CD4-positive, alpha-beta T cell treated with Interleukin-15 for 4 hours (primary cell): Measurements from ENCODE around the gene BRSK2.

ENCODE experiments used
- DNase-seq: peaks from one replicate; pipeline ENCODE4 v3.0.0-alpha.2; 2020; ENCODE audit warnings: low spot score

Gene BRSK2

DNA sequence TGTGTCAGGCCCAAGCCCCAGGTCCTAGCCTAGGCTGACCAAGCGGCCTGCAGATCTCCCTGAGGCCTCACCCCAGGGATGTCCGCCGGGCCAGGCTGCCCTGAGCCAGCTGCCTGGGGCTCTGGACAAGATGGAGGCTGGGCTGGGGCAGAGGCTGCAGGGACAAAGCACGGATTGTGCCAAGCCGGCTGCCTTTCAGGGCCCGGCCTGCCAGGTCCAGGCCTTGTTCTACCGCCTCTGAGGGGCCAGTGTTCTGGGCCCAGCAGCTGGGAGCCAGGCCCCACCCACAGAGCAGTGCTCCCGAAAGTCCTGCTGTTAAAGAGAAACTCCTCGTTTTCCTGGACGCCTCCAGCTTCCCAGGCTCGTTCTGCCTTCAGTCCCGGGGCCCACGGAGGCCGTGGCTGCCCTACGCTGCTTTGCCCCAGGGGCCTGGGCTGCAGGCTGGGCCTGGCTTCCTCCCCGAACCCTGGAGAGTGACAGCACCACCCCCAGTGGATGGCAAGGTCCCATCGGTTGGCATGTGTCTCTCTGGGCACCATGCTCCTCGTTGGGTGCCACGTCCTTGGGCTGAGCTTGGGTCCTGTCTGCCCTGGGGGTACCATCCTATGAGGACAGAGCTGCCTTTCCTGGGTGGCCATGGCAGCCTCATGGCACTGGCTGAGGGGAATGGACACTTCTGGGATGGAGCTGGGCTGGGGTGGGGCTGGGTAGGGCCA is 7.6 kb downstream of the BRSK2 start:
- DNase-seq = no peak

DNA sequence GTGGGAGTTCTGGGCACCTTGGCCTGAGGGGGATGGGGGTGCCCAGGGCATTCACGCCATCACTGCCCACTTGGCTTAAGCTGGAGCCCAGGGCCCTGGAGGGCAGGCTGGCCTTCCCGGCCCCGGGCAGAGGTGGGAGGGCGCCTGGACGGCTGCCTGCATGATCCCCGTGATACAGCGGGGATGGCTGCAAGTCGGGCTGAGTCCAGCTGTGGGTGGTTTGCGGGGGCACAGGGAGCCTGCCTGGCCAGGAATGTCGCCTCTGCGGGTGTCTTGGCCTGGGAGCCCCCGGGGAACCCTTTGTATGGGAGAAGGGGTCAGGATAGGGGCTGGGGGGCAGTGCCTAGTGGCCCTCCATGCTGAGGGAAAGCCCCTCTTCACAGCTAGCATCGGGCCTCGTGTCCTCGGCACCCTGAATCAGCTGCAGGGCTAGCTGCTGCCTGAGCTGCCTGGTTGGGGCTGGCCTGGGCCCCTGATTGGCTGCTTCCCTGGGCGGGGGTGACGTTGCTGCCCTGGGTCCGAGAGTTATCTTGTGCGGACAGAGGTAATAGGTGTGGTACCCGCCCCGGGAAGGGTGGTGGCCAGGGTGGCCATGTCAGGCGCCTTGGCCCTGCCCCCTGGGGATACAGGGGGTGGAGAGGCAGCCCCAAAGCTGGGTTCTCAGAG is 8.3 kb downstream of the BRSK2 start:
- no peak for DNase-seq

DNA sequence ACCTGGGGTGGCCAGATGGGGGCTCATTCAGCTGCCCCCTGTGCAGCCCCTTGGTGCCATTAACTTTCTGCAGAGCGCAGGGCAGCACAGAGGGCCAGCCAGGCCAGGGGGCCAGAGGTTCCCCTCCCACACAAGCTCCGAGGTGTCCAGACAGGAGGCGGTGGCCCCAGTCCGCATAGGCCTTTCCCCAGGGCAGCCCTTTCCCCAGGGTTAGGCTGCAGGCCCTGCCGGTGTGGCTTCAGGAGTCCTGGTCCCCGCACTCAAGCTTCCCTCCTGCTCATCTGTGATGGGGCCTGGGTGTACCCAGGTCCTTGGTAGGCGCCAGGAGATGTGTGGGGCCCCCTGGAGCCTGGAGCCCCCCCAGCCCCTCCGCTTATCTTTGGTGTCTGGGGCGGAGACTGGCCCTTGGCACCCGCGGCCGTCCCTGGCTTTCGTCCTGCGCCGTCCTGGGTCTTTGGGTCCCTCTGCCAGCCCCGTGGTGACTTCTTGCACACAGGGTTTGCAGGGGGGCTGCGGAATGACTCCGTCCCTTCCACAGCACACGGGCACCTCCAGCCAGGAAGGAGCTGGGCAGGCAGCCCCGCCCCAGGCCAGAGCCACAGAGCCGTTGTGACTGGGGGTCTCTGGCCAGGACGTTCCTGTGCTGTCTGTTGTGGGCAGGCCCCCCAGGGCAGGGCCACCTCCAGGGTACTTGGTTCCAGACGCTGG is 8.9 kb downstream of the BRSK2 start:
- DNase-seq = no peak

DNA sequence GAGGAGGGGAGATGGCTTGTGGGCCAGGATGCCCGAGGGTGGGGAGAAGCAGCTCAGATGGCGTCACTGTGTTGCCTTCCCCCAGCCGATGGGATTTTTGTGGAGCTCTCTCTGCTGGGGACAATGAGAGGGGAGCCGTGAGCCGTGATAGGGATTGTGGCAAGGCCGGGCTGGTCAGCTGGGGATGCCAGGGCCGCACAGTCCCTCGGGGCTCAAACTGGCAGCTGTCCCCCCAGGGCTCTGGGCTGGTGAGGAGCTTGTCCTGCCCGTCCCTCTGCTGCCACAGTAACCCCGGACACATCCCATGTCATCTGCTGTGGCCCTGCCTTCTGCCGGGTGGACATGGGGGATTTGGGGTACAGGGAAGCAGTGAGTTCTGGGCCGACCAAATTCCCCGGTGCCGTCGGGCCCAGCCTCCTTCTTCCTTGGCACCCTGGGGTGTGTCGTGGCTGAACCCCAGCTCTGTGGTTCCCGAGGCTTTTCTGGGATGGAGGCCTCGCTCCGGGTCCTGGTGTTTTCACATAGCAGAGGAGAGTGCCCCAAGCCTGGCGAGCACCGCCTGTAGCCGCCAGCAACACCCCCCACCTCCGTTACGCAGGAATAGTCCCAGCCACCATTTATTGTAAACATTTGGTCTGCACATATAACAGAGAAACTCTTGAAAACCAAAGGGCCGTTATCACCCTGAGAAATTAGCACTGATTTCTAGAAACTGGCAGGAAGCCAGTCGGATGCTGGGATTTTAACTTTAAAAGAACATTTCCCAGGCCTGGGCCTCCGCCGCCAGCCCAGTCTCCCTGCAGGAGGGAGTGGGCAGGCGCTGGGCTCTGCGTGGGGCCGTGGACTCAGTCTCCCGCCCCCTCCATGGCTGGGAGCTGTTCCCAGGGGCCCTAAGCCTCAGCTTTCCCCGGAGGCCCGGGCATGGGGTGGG is 9.9 kb downstream of the BRSK2 start:
- no peak for DNase-seq

DNA sequence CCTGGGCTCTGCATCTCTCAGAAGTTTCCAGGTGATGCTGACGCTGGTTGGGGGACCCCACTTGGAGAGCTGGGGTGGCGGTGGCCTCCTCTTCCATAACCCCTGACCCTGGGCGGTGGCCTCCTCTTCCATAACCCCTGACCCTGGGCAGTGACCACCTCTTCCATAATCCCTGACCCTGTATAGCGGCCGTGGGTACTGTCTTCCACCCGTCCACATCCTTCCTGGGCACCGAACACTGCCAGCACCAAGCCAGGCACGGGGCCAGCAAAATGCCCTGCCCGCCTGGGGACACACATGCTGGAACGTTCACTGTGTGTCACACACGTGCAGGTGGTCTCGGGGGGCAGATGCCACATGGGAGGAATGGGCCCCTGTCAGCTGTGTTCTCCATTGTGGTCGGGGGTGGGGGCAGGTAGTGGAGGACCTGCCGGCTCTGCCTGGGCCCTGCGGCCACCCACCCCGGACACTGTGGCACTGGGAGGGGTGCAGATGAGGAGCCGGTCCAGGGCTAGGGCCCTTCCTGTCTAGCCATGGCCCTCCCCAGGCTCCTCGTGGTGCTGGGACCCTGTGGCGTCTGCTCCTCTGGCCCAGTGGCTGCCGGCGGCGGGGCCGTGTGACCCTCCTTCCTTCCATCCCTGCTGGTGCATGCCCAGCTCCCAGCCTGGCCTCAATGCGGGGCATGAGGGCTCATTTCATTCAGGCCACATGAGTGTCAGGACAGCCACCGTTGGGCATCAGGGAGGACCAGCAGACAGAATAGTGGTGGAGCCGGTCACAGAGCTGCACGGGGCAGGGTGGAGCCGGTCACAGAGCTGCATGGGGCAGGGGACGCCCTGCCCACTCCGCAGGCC is 10.8 kb downstream of the BRSK2 start:
- no peak for DNase-seq

DNA sequence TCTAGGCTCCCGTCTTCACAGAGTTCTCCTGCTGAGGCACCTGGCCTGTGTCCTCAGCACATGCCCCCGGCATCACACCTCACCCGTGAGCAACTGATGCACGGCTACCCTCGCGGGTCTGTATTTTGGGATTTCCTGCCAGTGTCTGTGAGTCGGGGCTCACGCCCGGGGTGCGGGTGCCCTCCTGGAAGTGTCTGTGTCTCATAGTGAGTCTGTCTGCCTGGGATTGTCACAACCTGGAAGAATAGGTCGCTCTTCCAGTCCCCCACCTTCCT is 11.4 kb downstream of the BRSK2 start:
- DNase-seq = no peak

DNA sequence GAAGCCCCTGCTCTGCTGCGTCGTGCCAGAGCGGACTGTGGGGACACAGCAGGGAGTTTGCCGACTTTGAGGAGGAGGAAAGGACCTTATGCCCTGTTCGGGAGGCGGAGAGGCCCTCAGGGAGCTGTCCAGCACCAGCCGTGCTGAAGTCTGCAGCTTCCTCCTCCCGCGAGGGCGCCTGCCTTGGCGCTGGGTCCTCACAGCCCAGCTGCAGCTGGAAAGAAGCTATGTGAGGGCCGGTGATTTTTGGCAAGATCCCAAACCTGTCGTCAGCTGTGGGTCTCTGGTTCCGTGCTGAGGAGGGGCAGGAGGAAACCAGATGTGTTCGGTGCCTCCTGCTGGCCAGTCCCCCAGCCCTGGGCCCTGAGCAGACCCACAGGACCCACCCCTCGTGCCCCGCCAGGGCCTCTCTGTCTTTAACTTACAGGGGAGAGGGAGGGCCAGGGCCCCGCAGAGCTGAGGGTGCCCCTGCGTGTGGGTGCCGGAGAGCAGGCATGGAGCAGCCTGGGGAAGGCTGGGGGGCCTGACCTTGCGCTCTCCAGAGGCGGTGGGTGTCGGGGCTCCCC is 12.0 kb downstream of the BRSK2 start:
- peak; percentile 21 for DNase-seq

DNA sequence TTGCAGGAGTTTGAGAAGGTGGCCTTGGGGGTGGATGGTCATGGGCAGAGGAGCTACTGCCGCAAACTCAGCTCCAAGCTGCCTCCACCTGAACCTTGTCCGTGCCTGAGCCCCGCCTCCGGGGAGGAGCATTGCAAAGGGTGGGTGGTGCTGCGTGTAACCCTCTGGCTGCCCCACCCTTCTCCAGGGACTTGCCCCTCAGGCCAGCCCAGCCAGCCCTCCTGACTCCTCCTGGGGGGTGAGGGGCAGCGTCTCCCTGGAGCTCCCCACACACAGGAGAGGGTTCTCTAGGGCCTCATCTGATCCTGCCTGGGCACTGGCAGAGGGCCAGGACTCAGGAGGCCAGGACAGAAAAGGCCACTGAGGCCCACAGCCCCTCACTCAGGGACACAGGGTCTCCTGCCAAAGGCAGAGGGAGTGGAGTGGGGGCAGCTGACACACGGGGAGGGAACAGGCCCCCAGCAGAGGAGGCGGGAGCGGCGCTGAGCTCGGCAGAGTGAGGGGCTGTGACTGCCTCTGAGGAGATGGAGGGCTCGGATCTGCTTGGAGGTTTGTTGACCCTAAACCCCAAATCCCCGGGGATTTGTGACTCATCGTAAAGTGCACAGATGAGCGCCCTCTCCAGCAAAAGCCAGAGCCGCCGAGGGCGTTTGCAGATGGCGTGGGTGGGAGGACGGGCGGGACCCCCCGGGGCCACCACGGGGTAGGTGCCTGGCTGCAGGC is 12.8 kb downstream of the BRSK2 start:
- no peak for DNase-seq

DNA sequence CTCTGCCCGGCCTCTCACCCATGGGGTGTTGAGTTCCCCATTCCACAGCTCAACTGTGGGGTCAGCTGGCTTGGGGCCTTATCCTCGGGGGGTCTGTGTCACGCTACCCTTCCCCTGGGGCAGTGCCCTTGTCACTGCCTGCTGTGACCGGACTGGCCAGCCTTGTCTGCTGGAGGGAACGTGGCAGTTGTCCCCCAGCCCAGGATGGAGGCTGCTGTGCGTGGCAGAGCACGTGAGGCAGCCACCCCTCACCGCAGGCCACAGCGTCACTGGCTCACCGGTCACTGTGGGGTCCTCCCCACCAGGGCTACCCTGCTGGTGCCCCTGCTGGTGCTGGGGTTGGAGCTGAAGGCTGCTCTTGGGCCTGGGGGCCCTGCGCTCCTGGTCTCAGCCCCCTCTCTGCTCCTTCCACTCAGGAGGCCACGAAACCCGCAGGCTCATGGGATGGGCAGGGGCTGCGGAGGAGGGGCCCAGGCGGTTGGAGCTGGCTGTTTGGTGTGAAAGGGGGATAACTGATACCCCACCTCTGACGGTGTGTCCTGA is 13.4 kb downstream of the BRSK2 start:
- no peak for DNase-seq

DNA sequence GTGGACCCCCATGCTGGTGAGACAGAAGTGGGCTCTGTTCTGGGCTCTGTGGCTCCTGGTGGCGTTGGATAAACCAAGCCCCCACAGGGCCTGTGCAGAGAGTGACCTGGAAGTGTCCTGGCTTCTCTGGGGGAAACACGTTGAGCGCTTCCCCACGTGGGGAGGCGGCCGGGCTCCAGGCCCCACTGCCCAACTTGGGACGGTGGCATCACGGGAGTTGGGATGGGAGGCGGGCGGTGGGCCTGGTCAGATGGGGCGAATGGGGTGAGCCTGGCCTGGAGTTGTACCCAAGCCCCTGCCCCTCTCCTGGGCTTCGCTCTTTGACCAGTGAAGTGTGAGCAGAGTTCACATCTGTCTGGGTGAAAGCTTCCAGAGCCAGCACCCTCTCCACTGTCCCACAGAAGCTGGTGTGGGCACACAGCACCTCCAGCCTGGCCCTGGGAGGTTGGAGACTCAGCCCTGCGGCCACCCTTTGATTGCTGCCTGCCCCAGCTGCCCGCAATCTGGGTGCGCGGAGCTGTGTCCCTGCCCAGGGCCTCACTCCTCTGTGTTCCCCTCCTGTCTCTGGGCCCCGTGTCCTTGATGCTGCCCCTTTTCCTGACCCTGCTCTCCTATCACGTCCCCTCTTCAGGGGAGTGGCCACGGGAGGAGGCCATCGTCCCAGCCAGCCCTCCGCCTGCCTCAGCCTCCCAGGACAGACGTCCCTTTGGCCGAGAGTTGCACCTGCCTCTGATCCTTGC is 14.2 kb downstream of the BRSK2 start:
- no peak for DNase-seq

DNA sequence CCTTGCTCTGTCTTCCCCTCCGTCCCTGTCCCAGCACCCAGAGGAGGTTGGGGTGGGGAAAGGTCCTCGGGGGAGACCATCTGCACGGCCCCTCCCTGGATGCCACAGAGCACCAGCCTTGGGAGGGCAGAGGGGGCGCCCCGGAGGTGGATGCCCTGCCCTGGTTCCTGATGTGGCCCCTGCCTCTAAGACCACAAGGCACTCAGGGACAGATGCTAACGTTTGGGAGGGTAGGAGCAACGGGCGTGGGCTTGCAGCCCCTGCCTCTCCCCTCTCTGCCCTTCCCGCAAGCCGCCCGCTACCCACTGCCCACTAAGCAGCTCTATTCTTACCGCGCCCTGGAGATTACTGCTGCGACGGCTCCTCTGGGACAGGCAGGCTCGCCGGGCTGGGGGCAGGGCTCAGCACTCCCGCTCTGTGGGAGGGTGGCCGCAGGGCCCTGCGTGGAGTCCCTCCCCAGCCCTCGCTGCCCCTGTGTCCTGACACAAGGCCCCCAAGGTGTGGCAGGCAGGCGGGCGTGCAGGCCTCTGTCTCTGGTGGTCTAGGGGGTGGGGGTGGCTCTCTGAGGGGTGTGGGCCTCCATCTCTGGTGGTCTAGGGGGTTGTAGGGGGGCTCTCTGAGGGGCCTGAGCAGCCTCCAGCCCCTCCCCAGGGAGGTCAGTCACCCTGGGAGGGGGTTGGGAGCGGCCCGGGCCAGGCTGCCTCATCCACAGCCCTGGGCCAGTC is 14.9 kb downstream of the BRSK2 start:
- DNase-seq = no peak

DNA sequence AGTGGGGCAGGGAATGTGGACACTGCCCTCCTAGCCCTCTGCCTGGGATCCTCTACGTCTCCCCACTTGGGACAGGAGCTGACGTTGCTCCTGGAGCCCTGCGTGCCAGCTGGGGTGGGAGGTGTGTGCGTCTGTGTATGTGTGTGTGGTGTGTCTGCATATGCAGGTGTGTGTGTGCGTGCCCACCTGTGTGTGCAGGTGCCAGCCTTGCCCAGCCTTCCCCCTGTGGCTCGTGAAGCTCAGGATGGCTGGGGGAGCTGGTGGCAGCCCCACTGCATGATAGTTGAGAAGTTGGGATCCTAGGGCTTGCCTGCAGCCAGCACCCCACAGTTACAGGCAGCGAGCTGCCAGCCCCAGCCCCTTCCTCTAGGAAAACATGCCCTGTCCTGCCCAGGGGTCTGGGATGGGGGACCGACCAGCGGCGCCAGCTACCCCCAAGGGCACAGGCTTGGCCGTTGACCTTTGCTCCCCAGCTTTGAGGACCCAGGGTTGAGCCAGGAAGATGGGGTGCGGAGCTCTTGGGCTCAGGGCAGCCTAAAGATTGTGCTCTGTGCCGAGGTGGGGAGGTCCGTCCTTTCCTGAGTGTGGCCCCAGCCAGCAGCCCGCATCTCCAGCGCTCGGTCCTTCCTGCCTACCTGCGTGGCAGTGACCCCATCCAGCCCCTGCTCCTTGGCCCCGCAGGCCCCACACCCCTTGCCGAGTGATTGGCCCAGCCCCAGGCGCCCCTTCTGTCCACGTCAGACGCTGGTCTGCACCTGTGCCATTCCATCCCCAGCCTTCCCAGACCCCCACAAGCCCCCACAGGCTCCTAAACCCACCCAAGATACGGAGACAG is 15.7 kb downstream of the BRSK2 start:
- no peak for DNase-seq

DNA sequence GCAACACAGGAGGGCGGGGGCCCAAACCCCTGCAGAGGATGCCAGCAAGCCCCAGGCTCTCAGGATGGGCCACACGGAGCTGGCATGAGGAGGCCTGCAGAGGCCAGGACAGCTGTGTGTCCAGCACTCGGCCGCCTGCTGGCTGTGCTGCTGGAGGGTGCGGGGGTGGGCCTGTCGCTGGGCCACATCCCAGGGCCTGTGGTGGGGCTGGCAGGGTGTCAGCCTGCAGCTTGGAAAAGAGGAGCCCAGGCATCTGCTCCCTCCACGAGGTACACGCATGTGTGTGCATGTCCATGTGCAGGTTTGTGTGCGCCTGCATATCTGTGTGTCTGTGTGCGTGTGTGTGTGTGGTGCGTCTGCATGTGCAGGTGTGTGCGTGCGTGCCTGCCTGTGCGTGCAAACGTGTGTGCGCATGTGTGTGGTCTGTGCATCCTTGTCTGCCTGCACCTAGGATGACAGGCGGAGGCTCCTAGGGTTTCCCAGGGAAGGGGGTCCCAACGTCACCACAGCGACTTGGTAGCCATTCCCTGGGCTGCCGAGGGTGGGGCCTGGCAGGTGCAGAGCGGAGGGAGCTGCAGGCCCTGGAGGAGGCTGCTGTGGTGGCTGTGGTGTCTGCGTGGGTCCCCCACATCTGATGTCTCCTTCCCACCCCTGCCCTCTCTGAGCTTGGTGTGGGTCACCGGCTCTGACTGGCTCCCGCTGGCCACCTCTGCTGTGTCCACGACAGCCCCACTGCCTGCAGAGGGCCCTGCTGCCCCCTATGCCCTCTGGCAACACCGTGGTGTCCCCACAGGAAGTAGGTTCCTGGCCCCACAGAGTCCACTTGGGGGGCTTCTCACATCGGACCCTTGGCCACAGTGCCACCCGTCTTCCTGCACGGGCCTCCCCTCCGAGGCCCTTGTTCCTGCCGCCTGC is 17.1 kb downstream of the BRSK2 start:
- DNase-seq = no peak

DNA sequence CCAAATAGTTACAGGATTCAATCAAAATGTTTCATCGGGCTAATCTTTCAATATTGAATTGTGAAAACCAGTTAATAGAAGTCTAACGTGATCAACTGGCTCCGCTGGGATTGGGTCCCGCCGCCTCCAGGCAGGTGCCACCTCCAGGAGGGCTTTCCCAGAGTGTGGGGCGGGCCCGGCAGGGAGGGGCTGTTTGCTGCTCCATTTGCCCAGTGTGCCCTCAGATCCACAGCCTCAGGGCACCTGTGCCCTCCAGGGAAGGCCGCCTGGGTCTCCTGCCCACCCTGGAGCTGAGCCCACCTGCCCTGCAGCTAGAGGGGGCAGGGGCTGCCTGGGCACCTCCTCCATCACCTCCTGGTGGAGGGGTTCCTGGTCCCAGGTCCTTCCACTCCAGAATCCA is 17.9 kb downstream of the BRSK2 start:
- no peak for DNase-seq

DNA sequence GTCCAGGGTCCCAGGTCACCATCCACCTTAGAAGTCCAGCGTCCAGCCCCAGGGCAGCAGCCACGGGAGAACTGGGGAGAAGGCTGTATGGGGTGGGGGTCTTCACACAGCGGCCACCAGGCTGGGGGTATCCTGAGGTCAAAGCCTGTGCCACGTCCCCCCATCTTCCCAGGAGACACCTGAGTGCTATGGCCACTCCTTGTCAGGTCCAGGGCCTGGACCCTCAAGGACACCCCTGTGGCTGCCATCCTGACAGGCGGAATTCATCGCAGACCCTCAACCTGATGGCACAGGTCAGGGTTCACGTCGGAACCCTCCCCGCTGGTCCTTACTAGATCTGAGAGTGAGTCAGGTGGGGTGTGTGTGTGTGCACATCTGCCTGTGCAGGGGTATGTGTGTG is 18.6 kb downstream of the BRSK2 start:
- DNase-seq = no peak

DNA sequence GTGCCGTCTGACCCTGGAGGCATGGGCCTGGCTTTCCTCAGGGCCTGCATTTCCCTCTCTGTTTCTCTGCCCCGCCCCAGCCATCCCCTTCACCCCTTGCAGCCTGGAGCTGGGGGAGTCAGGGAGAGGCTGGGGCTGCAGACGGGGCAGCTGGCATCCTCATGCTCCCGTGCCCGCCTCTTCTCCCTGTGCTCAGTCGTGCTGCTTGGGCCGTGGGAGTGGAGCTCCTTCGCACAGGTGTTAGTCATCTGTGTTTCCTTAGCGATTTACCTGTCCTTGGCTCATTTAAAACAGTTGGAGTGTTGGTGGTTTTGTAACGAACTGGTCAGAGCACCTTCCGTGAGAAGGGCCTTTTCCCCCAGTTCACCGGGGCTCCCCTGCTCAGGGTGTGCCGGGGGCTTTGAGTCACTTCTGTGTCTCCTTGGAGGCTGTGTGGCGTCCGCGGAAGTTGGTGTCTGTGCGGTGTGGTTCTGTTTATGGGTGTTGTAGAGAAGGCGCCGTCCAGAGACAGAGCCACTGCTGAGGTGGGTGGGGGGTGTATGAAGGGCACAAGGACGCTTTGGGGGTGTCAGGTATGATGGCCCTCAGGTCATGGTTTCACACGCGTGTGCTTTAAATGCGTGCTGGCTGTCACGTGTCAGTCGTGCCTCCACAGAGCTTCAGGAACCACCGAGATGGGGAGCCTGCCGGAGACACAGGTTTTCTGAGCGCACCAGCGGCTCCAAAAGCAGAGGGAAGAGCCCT is 19.5 kb downstream of the BRSK2 start:
- no peak for DNase-seq
